DMS 273 treated with DMSO at 0.1 percent for 48 hours (cell line): Measurements from ENCODE around the gene ABHD17B.
"Not testable (repeated sequence)": the region's sequence is repeated elsewhere in the genome, so short reads cannot be mapped to it uniquely, and the experiment has no call there.

Source experiments
- DNase-seq: peaks from one replicate; lab custom pipeline; 2025; lab: John Stamatoyannopoulos, UW

Gene ABHD17B

DNA sequence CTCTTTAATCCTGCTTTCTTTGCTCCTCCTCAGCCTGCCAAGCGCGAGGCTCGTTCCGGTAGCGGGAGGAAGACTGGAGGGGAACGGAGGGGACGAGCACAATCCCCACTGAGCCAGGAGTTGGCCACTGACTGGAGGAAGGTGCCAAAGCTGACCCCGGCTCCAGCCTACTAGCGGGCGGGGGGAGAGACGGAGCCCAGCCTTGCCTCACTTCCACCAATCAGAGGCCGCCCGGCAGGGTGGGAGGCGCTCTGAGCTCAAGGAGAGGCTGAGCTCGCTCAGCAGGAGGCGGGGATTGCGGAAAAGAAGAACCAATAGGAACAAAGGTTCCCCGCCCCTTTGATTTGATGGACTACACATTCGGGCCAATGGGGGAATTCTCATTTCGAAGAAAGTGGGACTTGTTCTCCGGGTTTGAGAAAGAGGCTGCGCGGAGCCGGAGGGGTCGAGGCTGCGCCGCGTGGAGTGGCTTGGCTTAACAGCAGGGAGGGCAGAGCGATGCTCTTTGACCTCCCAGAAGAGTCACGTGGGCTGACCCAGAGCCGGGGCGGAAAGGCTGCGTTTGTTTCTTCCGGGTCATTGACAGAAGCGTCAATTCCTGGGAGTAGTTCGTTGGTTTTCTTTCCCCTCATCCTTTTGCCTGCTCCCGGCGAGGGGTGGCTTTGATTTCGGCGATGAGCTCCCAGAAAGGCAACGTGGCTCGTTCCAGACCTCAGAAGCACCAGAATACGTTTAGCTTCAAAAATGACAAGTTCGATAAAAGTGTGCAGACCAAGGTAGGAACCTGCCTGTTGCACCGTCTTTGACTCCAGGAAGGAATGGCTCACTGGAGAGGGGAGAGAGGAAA lies at the start of gene ABHD17B, which contains the start of gene C9orf85:
Gene ABHD17B (minus strand): TSS at position 133 of the 847 bp plus-strand sequence. CDS start 36,113 bp downstream, outside the sequence.
Gene C9orf85 (plus strand): TSS at position 579 of the 847 bp plus-strand sequence. CDS start 96 bp downstream, at position 675.
- DNase-seq = peak; percentile 98

- no peak for DNase-seq
Measured at GRCh38 chr9:71955300-71955915, 44.4 kb upstream of the ABHD17B start.

- not testable (repeated sequence) for DNase-seq
Measured at GRCh38 chr9:71954652-71955051, 43.7 kb upstream of the ABHD17B start.

GRCh38 chr9:71944754-71945375 lies 33.9 kb upstream of the ABHD17B start:
- DNase-seq = no peak

DNA sequence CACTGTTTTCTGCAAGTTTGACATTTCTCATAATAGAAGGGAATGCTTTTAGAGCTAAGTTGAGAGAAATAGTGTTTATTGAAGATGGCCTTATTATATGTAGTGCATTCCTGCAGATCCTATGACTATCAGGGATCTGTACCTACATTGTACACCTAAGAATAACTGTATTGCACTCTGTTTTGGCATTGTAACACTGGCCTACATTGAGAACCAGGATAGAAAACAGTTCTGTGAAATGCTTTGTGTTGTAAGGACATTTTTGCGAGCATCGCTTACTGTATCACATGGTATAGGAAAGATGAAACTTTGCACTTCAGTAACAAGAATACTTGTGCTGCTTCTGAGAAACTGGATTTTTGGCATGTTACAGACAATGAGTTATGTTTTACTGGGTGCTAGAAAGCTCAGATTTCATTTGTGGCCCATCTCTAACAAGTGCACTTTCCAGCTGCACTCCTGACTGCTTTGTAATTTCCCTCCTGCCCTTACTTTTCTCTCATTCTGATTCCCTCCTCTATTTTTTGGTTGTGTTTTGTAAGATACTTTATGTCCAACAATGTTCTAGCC lies 31.1 kb upstream of the ABHD17B start:
- no peak for DNase-seq

DNA sequence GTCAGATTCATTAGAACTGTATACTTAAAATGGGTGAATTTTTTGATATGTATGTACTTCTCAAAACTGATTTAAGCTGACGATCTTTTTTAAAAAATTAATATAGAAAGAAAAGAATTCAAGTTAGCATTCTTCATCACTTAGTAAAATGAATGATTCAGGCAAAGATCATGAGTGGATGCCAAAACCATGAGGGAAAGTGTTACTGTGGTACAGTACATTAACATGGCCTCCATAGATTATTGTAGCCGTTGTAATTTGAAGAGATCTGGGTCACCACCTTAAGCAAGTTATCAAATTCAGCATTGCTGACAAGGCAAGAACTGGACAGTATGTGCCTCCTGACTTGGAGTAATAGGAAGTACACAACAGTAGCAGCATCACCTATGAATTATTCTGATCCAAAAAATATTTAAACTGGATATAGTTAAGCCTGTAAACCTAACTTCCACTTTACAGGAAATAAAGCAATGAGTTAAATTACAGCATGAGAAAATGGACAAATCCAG lies 30.1 kb upstream of the ABHD17B start:
- no peak for DNase-seq

DNA sequence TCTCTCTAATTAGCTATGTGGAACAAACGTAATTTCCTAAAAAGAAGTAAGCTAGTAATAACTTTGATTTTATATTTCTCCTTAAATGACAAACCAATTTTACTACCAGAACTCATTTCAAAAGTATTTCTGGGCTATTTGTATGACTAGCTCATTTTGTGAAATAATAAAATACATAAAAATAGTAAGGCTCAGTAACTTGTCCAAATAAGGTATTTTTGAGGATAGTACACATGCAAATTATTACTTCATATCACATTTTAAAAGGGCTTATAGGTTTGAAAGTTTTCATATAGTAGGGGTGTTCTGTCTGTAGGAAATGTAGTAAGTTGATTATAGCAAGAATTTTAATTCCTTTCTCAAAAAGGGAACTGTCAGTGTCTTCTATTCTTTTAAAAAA lies 26.9 kb upstream of the ABHD17B start:
- DNase-seq = no peak

- DNase-seq = no peak
Measured at GRCh38 chr9:71937070-71937625, 26.2 kb upstream of the ABHD17B start.

DNA sequence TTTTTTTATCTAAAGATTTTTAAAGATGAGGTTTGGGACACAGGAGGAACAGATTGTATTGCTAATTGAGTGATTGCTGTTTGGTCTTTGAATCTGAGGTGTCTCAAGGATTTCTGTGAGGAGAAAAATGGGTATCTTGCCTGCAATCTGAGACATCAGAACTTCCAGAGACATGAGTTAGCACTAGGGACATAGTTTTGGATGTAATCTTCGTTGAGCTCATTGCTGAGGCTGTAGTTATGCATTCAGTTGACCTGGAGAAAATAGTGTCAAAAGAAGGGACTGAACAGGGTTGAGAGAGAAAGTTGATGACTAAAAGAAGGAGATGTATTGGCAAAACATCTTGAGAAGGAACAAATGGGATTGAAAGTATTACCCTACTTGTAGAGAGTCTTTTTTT lies 25.1 kb upstream of the ABHD17B start:
- DNase-seq = no peak

GRCh38 chr9:71931166-71931565 lies 20.2 kb upstream of the ABHD17B start:
- DNase-seq = no peak

- no peak for DNase-seq
Measured at GRCh38 chr9:71929791-71930440, 18.9 kb upstream of the ABHD17B start.

DNA sequence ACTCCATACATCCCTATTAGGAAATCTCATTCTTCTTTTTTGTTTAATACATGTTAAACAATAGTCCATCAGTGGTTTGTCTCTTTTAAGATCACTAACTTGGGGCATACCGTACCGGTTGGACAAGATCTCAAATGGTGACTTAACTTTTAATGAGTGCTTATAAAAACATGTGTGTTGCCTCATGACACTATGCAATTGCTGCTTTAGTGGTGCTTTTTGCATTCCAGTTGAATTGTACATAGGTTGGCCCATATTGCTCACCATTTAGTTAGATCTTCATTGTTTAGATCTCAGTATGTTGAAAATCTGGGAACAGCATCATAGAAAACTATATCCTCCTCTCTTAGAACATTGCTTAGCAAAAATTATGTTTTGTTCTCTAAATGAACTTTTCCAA lies 18.2 kb upstream of the ABHD17B start:
- no peak for DNase-seq

GRCh38 chr9:71928806-71929205 lies 17.8 kb upstream of the ABHD17B start:
- DNase-seq = no peak

GRCh38 chr9:71928376-71928775 lies 17.4 kb upstream of the ABHD17B start:
- DNase-seq = no peak

GRCh38 chr9:71925834-71926233 lies 14.8 kb upstream of the ABHD17B start:
- no peak for DNase-seq

DNA sequence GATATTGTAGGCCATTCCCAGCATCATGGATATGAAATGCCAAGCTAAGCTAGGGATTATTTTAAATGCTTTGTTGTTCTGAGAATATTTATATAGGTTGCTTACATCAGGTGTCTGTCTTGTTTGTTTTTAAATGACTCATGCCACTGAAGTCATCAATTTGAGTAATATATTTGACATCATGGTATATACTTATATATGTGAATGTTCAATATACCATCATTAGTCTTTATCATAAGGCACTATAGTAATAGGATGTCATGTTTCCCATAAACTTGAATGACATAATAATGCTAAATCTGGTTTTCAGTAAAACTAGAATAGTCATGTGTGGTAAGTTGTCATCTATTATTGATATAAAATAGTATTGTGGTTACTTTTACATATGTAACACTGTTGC lies 13.6 kb upstream of the ABHD17B start:
- no peak for DNase-seq

DNA sequence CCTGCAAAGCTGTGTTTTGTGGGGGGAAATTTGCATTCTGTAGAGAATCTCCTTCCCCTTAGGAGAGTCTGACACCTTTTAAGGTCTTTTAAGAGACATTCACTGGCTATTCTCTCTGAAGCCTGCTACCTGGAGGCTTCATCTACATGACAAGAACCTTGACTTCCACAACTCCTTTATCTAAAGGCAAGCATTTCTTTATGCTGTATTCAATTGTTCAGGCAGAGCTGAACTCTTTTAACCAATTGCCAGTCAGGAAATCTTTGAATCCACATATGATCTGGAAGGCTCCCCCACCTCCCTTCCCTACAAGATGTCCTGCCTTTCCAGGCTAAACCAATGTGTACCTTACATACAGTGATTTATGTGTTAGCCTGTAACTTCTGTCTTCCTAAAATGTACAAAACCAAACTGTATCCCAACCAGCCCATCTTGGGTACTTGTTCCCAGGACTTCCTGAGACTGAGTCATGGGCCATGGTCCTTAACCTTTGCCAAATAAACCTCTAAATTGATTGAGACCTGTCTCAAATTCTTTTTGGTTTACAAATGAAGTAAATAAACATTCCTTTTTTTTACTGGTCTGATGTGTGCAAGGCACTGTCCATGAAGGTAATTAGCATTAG lies 10.3 kb upstream of the ABHD17B start:
- DNase-seq = no peak

- no peak for DNase-seq
Measured at GRCh38 chr9:71920456-71921189, 9.6 kb upstream of the ABHD17B start.

GRCh38 chr9:71918419-71918818 lies 7.4 kb upstream of the ABHD17B start:
- DNase-seq = no peak

DNA sequence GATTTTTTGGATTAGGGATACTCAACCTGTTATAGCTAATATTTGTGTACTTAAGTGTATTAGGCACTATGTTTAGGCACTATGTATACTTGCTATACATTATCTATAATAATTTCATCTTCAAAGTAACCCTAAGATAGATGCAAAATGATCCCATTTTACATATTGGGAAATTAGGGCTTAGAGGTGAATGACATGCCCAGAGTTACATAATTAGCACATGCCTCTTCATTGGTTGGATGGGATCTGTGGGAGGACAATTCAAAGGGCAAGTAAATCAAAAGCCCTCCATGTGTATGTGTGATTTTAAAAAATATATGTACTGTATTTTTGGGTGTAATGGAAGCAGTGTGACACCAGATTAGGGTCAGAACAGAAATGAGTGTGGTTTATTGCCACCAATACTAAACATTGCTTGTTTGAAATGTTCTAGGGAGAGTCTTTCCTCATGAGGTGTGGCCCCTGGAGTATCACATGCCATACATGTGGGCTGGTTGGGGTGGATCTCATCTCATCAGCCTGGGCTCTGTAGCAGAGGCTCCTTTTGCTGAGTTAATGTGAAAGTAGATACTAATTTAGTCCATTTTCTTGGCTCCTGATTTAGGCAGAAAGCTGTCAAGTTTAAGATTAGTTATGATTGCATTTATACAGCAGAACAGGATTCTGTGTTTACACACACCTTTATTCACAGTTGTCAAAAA lies 6.0 kb upstream of the ABHD17B start:
- no peak for DNase-seq
